Measurements from ENCODE around the gene NUP37. TPM values are rescaled to one million over a fixed set of nuclear protein-coding genes. Genes with fewer than 3 reads are reported as not detected.

The NUP37 gene
- total and polyA plus RNA-seq, 8 donors, result 7.8 to 76.4 (median 15.6) TPM

GRCh38 chr12:102053062-102053349 is 66.9 kb downstream of the NUP37 start:
- H3K4me3 ChIP-seq, result no peak overlapping the region
- H3K27me3 ChIP-seq, result no peaks in the 10 kb centered on the region
- no peak for DNase-seq

DNA sequence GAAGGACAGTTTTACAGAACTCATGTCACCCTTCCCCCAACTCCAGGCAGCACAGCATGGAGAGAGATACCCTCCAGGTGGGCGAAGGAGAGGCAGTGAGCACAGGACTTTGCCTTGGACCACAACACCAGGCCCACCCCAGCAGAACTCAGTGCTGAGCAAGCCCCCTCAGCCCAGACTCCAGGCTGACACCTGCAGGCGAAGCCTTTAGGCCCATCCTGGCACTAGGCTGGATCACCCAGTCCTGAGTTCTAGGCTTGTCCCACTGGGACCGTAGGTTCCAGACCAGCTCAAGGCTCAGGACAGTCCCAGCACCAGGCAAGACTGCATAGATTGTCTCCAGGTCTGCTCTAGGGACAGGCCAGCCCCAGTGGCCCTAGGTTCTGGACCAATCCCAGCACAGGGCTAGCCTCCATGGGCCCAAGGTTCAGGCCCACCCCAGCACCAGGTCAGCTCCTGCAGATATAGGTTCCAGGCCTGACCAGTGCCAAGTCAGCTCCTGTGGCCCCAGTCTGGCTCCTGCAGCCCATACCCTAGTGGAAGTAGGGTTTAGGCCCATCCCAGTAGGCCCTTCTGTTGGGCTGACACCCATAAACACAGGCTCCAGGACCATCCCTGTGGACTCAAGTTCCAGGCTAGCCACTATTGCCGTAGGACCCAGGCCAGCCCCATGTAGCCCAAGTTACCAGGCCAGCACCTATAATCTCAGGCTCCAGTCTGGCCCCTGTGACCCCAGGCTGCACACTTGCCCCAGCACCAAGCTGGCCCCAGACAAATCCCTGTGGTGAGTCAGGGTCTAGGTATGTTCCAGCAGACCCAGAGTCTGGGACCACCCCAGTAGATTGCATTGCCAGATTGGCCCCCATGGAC is 67.5 kb downstream of the NUP37 start:
- DNase-seq, result no peak

More at GRCh38 chr12:102053062-102053349, 66.9 kb downstream of the NUP37 start:
- Histone ChIP-seq H3K36me3 (peaks cover 12 to 92% (median 81%) of the 10 kb centered on the region in 4 donors), H3K27ac (no peak overlapping the region), H3K9me3 (no peaks in the 10 kb centered on the region), H3K4me1 (peaks cover 0 to 8% (median 3%) of the 10 kb centered on the region in 4 donors)
- intact Hi-C loops (cut with DNase I; ENCODE audit: low total_unique reads), result no loop called here
- TF ChIP-seq EP300 (IDR thresholded peaks at IDR 0.05), result no peak
- no peak for TF ChIP-seq POLR2A (IDR thresholded peaks at IDR 0.05)
- no peak for TF ChIP-seq POLR2AphosphoS5 (IDR thresholded peaks at IDR 0.05)
- no peak for TF ChIP-seq CTCF (IDR thresholded peaks at IDR 0.05)

DNA sequence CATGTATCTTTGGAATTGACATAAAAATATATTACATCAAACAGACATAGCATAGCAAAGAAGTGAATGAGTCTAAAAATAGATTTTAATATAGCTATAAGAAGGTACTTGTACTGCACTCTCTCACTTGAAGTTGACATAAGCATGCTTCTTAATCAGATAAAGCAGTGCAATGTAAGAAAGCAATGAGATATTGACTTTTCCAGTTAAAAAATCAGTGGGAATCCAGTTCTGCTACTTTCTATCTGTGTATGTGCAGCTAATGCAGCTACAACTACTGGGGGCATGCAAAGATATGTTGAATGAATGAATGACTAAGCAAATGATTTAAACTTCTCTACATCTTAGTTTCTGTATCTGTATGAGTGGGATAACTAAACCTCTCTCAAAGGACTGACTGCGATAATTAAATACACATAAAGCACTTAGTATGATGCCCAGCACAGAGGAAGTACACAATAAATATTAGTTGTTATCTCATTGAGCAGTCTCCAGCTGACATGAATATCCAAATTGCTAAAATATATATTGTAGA is 68.4 kb downstream of the NUP37 start:
- TF ChIP-seq POLR2AphosphoS5 (IDR thresholded peaks at IDR 0.05), result no peak
- TF ChIP-seq CTCF (IDR thresholded peaks at IDR 0.05), result no peak
- no peak for TF ChIP-seq POLR2A (IDR thresholded peaks at IDR 0.05)
- no peak for TF ChIP-seq EP300 (IDR thresholded peaks at IDR 0.05)
- no peak for DNase-seq
- Histone ChIP-seq H3K9me3 (no peaks in the 10 kb centered on the region), H3K4me3 (no peak overlapping the region), H3K27ac (no peak overlapping the region), H3K4me1 (peaks cover 0 to 8% (median 3%) of the 10 kb centered on the region in 4 donors), H3K36me3 (peaks cover 12 to 92% (median 87%) of the 10 kb centered on the region in 4 donors), H3K27me3 (no peaks in the 10 kb centered on the region)
- WGBS, 5 donors, result 57 to 81% (median 61%) methylated on average over 1 of the region's 1 CpG
- intact Hi-C loops (cut with DNase I; ENCODE audit: low total_unique reads), result no loop called here

More for the DNA sequence above, 67.5 kb downstream of the NUP37 start:
- no peak for TF ChIP-seq POLR2AphosphoS5 (IDR thresholded peaks at IDR 0.05)
- no peak for TF ChIP-seq POLR2A (IDR thresholded peaks at IDR 0.05)
- TF ChIP-seq EP300 (IDR thresholded peaks at IDR 0.05), result no peak
- no peak for TF ChIP-seq CTCF (IDR thresholded peaks at IDR 0.05)
- H3K27ac ChIP-seq, result no peak overlapping the region
- WGBS, 5 donors, result 92 to 100% (median 97%) methylated on average over 2 to 4 of the region's 4 CpGs
- no peaks in the 10 kb centered on the region for H3K27me3 ChIP-seq
- H3K36me3 ChIP-seq, result peaks cover 12 to 95% (median 84%) of the 10 kb centered on the region in 4 donors
- H3K4me1 ChIP-seq, result peaks cover 0 to 8% (median 3%) of the 10 kb centered on the region in 4 donors
- H3K4me3 ChIP-seq, result no peak overlapping the region
- intact Hi-C loops (cut with DNase I; ENCODE audit: low total_unique reads), result no loop called here
- H3K9me3 ChIP-seq, result no peaks in the 10 kb centered on the region

DNA sequence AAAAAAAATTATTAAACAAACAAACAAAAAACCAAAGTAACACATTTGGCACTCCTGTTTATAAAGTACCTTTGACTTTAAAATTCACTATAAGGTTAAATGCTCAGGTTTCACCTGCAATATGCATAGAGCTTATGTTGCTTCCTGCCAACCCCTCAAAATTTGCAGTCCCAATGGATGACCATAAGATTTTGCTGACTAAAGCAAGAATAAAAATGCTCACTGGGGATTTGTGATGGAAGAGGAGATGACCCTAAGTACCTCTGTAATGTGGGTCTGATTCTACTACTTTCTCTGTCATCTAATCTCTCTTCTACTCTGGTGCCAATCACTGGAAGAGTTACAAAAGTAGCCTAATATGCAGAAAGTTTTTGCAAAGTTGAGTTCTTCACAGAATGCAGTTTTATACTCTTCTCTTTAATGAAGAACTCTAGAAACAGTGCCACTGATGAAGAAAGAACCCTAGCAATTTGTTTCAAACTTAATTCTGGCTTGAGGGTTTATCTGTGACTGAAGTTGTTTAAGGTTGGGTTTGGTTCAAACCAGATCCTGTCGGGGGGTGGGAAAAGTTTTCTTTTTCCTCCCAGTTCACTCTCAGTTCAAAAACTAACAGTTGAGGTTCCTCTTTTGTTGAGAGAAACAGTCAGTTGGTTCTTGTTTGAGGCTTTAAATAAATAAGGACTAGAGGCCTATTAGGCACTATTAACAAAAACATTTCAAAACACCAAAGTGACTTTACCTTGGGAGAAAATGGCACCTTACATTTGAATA is 69.1 kb downstream of the NUP37 start:
- WGBS, 5 donors, result 25 to 58% (median 36%) methylated on average over 1 of the region's 1 CpG
- DNase-seq, result no peak
- intact Hi-C loops (cut with DNase I; ENCODE audit: low total_unique reads), result no loop called here
- TF ChIP-seq EP300 (IDR thresholded peaks at IDR 0.05) (no peak), POLR2AphosphoS5 (IDR thresholded peaks at IDR 0.05) (no peak), CTCF (IDR thresholded peaks at IDR 0.05) (no peak), POLR2A (IDR thresholded peaks at IDR 0.05) (no peak)
- Histone ChIP-seq H3K9me3 (no peaks in the 10 kb centered on the region), H3K27ac (no peak overlapping the region), H3K4me1 (peaks cover 0 to 8% (median 3%) of the 10 kb centered on the region in 4 donors), H3K4me3 (no peak overlapping the region), H3K27me3 (no peaks in the 10 kb centered on the region), H3K36me3 (peaks cover 12 to 93% (median 87%) of the 10 kb centered on the region in 4 donors)
